ENCODE results near the gene ARHGDIA.

Gene ARHGDIA

DNA sequence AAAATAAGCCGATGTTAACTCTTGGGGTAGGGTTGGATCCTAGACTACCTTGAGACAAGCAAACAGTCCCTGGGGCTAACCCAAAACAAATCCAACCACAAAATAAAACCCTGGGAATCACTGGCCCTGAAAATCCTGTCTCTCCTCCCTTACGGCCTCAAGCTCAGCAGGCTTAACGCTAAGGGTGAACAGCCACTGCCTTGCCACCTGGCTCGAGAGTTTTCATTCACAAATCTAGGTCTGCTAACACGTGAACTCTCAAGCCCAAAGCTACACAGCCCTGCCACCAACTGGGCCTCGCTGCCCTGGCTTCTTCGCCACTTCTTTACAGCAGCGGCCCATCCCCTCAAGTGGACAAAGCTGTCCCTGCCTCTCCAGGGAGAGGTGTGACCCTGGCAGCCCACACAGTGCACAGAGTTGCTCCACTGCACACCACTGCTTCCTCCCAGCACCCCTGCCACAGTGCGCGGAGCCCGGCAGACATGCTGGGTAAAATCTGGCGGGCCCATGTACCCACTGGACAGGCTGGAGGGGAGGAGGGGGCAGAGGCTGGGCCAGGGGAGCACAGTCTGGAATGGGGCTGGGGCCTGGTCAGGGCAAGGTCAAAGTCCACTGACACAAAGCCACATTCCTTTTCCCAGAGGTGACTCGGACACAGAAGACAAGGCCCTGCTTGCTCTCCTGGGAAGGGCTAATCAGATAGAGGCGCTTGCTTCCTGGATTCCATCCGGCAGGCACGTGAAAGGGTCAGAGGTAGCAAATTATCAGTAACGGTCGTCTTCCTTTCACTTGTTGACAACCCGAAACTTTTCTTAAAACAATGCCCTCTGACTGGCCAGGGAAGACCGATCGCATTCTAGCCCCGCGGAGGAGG, 39.1 kb upstream of the ARHGDIA start:
- Mint-ChIP-seq H3K4me3 (peak overlapping the region; percentile 81), H3K9me3 (no peaks in the 10 kb centered on the region), H3K27me3 (no peaks in the 10 kb centered on the region), H3K36me3 (peaks cover 2% of the 10 kb centered on the region), H3K4me1 (peaks cover 4% of the 10 kb centered on the region), H3K27ac (no peak overlapping the region)
- no peak for DNase-seq (ENCODE audit: low spot score in 2 of 2)
- ATAC-seq (ENCODE audit: low read depth) = no peak

DNA sequence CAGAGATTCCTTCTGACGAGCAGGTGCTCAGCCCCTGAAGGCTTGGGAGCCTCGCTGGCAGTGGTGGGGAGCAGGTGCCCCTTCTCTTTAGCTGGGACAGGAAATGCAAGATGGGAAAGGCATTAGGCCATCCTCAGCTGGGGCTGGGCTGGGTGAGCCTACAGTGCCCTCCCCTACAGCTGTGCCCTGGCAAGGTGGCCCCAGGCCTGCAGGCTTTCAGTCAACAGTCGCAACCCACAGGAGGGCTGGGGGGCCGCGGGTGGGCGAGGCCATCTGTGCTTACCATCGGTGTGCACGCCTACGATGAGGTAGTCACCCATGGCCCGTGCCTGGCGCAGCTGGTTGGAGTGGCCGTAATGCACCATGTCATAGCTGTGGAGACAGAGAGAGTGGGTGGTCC, 38.1 kb upstream of the ARHGDIA start:
- no peaks in the 10 kb centered on the region for H3K9me3 Mint-ChIP-seq
- DNase-seq (ENCODE audit: low spot score in 2 of 2) = no peak
- H3K27me3 Mint-ChIP-seq = no peaks in the 10 kb centered on the region
- ATAC-seq (ENCODE audit: low read depth) = no peak
- peaks cover 4% of the 10 kb centered on the region for H3K4me1 Mint-ChIP-seq
- H3K36me3 Mint-ChIP-seq = peaks cover 2% of the 10 kb centered on the region
- no peak overlapping the region for H3K27ac Mint-ChIP-seq
- no peak overlapping the region for H3K4me3 Mint-ChIP-seq

DNA sequence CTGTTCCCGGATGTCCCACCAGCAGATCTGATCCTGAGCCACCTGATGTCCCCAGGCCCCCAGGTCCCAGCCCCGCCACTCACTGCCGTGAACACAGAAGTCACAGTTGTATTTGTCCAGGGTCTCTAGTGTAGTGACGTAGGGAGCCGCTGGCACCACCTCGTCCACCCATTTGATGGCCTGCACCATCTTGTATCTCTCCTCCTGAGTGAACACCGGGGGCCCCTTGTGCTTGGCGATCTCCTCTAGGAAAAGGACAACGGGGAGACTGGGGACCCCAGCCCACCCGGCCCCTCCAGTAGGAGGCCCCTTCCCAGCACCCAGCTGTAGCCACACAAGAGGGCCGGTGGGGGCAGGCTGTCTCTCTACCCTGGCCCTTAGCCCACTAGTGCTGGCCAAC, 37.7 kb upstream of the ARHGDIA start:
- Mint-ChIP-seq H3K4me1 (peaks cover 4% of the 10 kb centered on the region), H3K9me3 (no peaks in the 10 kb centered on the region), H3K36me3 (peaks cover 2% of the 10 kb centered on the region), H3K27me3 (no peaks in the 10 kb centered on the region), H3K27ac (no peak overlapping the region), H3K4me3 (no peak overlapping the region)
- DNase-seq (ENCODE audit: low spot score in 2 of 2) (no peak), ATAC-seq (ENCODE audit: low read depth) (no peak)

DNA sequence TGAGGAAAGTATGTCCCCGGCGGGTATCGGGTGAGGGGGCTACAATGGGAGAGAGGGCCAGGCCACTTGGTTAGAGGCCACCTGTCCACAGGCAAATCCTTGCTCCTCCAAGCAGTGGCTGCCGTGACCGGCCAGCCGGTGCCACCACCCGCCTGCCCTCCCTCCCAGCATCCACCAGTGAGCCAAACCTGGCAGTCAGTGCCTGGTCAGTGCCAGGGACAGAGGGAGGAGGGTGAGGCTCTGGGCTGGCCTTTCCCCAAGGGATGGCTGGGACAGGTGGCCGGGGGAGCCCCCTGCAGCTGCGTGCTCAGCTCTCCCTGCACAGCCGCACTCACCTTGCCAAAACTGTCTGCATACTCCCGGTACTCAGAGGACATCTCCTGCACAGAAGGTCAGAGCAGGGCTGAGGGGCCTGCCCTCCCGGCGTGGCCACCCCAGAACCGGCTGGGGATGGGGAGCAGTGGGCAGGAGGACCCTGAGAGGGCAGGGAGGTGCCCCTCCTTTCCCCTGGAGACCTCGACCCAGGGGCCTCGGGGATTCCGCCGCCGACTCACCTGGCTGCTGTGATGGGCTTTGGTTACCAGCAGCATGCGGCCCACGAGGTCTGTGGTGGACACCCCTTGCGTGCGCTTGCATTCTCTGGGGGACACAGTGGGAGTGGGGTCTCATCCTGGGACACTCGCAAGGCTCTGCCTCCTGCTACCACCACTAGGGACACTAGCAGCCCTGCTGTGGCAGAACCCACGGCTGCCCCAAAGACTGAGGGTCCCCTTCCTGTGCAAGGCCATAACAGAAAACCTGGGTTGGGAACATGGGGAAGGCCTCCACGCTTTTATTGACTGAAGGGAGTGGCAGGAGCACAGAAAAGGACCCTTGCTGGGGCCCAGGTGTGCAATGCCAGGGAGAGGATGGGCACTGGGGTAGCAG, 36.3 kb upstream of the ARHGDIA start:
- Mint-ChIP-seq H3K9me3 (no peaks in the 10 kb centered on the region), H3K36me3 (no peaks in the 10 kb centered on the region), H3K4me3 (no peak overlapping the region), H3K4me1 (peaks cover 4% of the 10 kb centered on the region), H3K27me3 (no peaks in the 10 kb centered on the region), H3K27ac (no peak overlapping the region)
- DNase-seq (ENCODE audit: low spot score in 2 of 2) = no peak
- ATAC-seq (ENCODE audit: low read depth) = no peak

DNA sequence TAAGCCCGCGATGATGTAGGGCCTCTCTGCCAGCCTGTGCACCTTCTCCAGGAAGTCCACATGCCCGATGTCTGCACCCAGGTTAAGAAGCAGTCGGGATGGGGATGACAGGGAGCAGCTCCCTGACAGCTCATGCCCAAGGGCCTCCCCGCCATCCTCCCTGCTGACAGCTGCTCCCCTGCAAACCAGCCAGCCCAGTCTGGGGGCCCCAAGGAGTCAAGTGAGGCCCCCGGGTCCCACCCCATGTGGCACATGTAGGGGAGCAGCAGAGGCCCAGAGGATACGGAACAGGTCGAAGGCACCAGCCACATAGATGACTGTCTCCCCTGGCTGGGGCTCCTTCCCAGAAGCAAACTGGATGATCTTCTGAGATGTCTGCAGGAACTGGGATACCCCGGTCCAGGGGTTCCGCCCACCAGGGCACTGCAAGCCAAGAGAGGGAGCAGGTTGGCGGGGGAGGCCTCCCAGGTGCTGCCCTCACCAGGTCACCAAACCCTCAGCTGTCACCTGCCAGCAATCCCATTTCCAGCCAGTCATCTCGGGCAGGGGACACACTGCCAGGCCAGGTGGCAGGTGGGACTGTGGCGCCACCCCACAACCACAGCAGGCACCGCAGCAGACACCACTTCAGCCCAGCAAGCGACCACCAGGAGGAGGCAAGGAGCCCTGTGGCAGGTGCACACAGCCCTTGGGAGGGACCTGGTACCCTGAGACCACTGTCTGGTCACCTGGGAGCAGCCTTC, 35.5 kb upstream of the ARHGDIA start:
- no peak for ATAC-seq (ENCODE audit: low read depth)
- no peaks in the 10 kb centered on the region for H3K27me3 Mint-ChIP-seq
- H3K36me3 Mint-ChIP-seq = no peaks in the 10 kb centered on the region

DNA sequence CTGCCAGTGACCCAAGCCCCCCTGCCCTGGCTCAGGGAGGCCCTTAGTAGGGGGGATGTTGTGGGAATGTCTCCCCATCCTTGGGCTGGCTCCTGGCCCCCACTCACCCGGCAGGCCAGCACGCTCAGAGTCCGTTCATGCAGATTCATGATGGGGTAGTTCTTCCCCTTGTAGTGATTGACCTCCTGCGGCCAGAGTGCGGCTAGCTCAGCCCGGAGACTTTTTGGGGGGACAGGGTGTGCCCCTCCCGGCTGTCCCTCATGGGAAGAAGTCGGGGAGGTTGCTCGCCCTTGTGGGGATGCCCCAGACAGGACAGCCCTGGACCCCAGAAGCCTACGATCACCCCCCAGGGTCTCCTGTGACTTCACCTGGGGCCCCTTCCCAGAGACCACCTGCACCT, 34.9 kb upstream of the ARHGDIA start:
- peaks cover 3% of the 10 kb centered on the region for H3K27me3 Mint-ChIP-seq
- DNase-seq (ENCODE audit: low spot score in 2 of 2) (no peak), ATAC-seq (ENCODE audit: low read depth) (no peak)
- H3K27ac Mint-ChIP-seq = no peak overlapping the region
- peaks cover 2% of the 10 kb centered on the region for H3K4me1 Mint-ChIP-seq
- no peak overlapping the region for H3K4me3 Mint-ChIP-seq
- H3K36me3 Mint-ChIP-seq = no peaks in the 10 kb centered on the region
- H3K9me3 Mint-ChIP-seq = no peaks in the 10 kb centered on the region

More for the DNA sequence above, 35.5 kb upstream of the ARHGDIA start:
- no peak for DNase-seq (ENCODE audit: low spot score in 2 of 2)
- Mint-ChIP-seq H3K27ac (no peak overlapping the region), H3K4me3 (no peak overlapping the region), H3K9me3 (no peaks in the 10 kb centered on the region), H3K4me1 (peaks cover 2% of the 10 kb centered on the region)

DNA sequence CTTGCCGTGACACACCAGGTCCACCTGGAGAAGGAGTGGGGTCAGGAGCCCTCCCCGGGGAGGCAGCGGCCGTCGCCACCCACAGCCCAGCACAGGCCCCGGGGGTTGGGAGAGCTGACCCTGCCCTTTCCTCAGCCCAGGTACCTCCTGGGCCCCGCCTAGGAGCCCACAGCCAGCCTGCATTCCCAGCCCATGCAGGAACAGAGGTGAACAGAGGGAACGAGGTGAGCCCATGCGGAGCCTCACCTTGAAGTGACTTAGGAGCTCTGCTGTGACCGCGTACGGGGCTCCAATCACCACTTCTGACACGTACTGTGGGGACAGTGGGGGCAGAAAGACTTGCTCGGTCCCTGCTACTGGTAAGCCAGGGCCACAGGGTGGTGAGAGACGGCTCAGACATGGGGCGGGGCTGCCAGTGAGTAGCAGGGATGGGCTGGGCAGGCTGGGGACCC, 34.3 kb upstream of the ARHGDIA start:
- ATAC-seq (ENCODE audit: low read depth) = no peak
- Mint-ChIP-seq H3K4me3 (no peak overlapping the region), H3K27me3 (peaks cover 5% of the 10 kb centered on the region), H3K36me3 (peaks cover 3% of the 10 kb centered on the region), H3K4me1 (peaks cover 5% of the 10 kb centered on the region), H3K27ac (no peak overlapping the region), H3K9me3 (no peaks in the 10 kb centered on the region)
- no peak for DNase-seq (ENCODE audit: low spot score in 2 of 2)

DNA sequence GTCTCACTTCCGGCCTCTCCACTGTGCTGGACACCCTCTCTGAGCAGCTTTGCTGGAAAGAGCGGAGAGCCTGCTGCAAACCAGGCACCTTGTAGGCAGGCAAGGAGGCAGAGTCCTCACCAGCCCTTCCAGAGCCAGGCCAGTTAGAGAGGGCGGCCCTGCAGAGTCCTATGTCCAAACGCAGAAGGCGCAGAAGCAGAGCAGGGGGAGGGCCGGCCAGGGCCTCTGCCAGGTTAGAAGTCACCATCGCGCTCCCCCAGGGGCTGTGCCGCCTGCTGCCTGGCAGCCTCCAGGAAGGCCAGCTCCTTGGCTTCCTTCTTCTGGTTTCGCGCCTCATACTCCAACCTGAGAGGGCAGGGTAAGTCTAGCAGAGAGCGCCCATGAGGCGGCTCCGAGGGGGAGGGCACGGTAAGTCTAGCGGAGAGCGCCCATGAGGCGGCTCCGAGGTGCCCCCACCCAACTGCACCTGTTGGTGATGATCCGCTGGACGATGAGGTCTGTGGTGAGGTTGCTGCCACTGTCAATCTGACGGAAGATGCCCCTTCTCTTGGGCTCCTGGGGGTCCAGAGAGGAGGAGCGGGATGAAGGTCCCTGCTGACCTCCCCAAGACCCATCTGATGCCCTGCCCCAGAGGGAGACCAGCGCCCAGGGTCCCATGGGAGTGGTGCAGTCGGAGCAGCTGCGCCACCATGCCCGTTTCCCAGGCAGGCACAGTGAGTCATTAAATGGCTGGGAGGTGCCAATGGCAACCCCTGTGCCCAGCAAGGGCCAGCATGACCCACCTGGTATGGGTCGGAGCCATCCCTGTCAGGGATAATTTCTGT, 33.7 kb upstream of the ARHGDIA start:
- no peak overlapping the region for H3K4me3 Mint-ChIP-seq
- no peak for ATAC-seq (ENCODE audit: low read depth)
- peaks cover 3% of the 10 kb centered on the region for H3K4me1 Mint-ChIP-seq
- peaks cover 5% of the 10 kb centered on the region for H3K36me3 Mint-ChIP-seq
- H3K9me3 Mint-ChIP-seq = no peaks in the 10 kb centered on the region
- H3K27ac Mint-ChIP-seq = no peak overlapping the region
- DNase-seq (ENCODE audit: low spot score in 2 of 2) = no peak
- peaks cover 5% of the 10 kb centered on the region for H3K27me3 Mint-ChIP-seq

DNA sequence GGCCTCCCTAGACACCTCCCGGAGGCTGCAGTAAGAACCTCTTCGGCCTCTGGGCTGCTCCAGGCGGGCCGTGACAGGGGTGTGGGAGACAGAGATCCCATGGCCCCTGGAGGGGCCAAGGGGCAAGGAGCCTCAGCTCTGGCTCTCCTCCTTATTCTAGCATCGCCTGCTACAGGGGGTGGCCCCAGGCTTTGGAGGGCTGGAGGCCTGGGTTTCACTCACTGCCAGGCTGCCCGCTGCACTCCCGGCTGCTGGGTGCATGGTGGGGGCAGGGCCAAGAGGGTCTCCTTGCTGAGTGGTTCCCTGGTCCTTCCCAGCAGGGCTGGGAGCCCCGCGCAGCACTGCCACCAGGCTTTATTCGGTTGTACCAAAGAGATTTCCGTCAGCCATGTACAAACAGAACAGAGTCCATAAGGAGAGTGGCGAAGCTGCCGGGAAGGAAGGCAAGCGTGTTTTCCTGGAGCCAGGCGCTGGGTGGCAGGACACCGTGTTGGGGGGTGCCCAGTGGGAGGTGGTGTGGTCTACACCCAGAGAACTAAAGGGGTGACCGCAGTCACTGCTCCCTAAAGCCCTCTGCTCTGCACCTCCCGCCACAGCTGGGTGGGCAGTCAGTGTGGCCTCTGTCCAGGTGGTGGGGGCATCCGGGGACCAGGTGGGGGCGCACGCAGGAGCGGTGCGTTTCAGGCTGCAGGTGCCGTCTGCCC, 32.9 kb upstream of the ARHGDIA start:
- no peak overlapping the region for H3K27ac Mint-ChIP-seq
- H3K36me3 Mint-ChIP-seq = peaks cover 7% of the 10 kb centered on the region

DNA sequence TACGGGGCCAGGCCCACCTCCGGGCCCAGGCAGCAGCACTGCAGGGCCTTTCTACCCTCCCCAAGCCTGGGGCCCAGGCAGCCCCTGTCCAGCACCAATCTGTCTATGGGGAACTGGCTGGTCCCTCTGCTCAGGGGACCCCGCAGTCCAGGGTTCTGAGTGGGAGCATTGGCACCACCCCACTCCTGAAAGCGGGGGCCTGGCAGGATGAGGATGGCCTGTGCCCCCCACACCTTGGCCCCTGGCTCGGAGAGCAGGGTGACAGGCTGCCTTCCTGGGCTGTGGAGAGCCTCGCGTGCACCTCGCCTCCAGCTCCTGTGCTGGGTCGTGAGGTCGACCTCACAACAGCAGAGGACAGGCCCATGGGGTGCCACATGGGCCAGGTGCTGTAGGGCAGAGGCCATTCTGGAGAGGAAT, 32.3 kb upstream of the ARHGDIA start:
- H3K36me3 Mint-ChIP-seq = peaks cover 7% of the 10 kb centered on the region
- no peak for ATAC-seq (ENCODE audit: low read depth)
- peaks cover 3% of the 10 kb centered on the region for H3K4me1 Mint-ChIP-seq
- H3K4me3 Mint-ChIP-seq = no peak overlapping the region
- H3K27me3 Mint-ChIP-seq = peaks cover 5% of the 10 kb centered on the region
- no peak overlapping the region for H3K27ac Mint-ChIP-seq
- no peak for DNase-seq (ENCODE audit: low spot score in 2 of 2)
- no peaks in the 10 kb centered on the region for H3K9me3 Mint-ChIP-seq

More for the DNA sequence above, 32.9 kb upstream of the ARHGDIA start:
- Mint-ChIP-seq H3K4me1 (peaks cover 3% of the 10 kb centered on the region), H3K27me3 (peaks cover 5% of the 10 kb centered on the region), H3K4me3 (no peak overlapping the region), H3K9me3 (no peaks in the 10 kb centered on the region)
- no peak for DNase-seq (ENCODE audit: low spot score in 2 of 2)
- no peak for ATAC-seq (ENCODE audit: low read depth)

DNA sequence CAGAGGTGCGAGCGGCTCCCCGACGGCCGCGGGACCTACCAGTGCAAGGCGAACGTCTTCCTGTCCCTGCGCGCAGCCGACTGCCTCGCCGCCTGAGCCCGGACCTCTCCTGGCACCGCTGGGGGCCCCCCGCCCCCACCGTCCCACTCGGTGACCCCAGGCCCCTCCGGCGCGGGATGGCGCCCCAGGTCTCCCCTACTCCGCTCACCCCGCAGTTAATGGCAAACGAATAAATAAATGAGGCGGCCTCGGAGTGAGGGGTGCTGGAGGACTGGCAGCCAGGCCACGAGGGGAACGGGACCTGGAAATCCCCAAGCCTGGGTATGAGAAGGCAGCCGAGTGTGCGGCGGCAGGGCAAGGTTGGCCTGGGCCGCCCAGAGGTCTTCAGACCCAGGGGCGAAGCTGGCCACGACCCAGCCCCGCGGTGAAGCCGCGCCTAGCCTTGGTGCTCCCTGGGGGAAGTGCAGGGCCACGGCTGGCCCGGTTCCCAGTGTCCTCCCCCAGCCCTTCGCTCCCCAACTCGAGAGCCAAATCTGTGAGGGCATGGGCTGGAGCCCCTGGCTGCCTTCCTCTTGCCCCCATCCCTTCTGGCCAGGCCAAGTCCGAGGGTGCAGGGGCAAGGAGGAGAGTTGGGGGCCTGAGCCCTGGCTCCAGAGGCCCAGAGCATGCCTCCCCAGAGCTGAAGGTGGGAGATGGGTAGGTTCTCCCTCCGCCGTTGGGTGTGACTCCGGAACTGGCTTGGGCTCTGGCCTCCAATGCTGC, 31.7 kb upstream of the ARHGDIA start:
- peaks cover 3% of the 10 kb centered on the region for H3K4me1 Mint-ChIP-seq
- no peak for DNase-seq (ENCODE audit: low spot score in 2 of 2)
- no peak overlapping the region for H3K27ac Mint-ChIP-seq
- ATAC-seq (ENCODE audit: low read depth) = peak; percentile 54
- H3K4me3 Mint-ChIP-seq = no peak overlapping the region
- H3K36me3 Mint-ChIP-seq = peaks cover 7% of the 10 kb centered on the region
- H3K27me3 Mint-ChIP-seq = peaks cover 5% of the 10 kb centered on the region
- H3K9me3 Mint-ChIP-seq = no peaks in the 10 kb centered on the region

DNA sequence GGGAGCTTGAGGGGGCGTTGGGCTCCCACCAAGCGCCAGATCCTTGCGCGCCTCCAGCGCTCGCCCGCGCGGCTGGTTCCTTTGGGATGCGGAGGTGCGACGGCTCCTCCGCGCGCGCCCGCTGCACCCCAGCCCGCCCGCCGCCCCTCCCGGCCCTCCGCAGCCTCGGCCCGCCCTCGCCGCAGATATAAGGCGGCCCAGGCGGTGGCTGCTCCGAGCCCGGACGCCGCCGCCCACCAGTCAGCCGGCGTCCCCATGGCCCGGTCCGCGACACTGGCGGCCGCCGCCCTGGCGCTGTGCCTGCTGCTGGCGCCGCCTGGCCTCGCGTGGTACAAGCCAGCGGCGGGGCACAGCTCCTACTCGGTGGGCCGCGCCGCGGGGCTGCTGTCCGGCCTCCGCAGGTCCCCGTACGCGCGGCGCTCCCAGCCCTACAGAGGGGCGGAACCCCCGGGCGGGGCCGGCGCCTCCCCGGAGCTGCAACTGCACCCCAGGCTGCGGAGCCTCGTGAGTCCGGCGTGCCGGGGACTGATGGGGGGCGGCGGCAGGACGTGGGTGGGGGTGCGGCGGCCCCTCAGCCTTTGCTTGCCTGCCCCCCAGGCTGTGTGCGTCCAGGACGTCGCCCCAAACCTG, 31.0 kb upstream of the ARHGDIA start, which contains the start of gene NPB:
NPB (plus strand) TSS at position 216 of the 630 bp plus-strand sequence; CDS start at position 256, 40 bp downstream.
- Mint-ChIP-seq H3K4me1 (peaks cover 3% of the 10 kb centered on the region), H3K27me3 (peaks cover 5% of the 10 kb centered on the region), H3K4me3 (peak within 1 kb of the TSS; percentile 18), H3K9me3 (no peaks in the 10 kb centered on the region), H3K36me3 (peaks cover 7% of the 10 kb centered on the region), H3K27ac (no peak within 1 kb of the TSS)
- DNase-seq (ENCODE audit: low spot score in 2 of 2) (no peak), ATAC-seq (ENCODE audit: low read depth) (peak; percentile 56)
